Stimulated activated CD8-positive, alpha-beta memory T cell treated with anti-CD3 and anti-CD28 coated beads, Interleukin-15, amount 100 ng/mL, for 1 hour (primary cell): Measurements from ENCODE around the gene FOXC2.
"Not testable (repeated sequence)": the region's sequence is repeated elsewhere in the genome, so short reads cannot be mapped to it uniquely, and the experiment has no call there.

ENCODE experiments used
- DNase-seq: peaks from one replicate; pipeline ENCODE4 v3.0.0-alpha.2; 2020; ENCODE audit warnings: low read depth

The FOXC2 gene

DNA sequence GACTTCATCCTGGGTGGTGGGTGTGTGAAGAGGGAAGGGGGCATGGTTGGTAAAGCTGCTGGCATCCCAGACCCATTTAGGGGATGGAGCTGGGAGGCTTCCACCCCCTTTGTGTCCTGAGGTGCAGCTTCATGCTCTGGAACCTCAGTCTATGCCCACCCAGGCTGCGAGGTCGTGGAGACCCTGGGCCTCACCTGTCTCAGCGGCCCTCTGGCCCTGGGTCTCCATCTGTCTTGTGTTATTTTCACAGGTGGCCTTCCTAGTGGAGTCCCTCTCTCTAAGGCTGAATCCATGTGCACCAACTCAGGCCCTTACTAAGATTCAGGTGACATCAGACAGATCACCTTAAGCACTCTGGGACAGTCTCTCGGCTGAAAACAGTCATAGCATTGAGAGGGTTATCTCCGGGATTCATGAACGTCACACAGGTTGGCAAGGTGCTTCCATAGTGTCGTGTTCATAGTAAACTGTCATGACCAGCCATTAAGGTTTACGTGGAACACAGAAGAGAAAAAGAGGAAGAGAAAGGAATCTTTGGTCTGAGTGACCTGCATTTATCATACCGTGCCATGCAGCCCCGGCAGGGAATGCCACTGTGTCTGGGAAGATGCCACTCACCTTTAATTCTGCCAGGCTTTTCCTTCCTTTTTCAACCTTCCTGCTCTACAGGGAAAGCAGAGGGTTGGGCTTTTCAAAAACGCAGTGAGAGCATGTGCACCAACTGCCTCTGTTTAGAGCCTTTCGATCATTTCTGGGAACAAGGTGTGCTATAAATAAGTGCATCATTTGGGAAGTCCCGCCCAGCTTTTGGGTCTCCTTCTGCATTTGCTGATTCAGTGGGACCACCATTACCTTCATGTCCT is 7.2 kb downstream of the FOXC2 start:
- no peak for DNase-seq

DNA sequence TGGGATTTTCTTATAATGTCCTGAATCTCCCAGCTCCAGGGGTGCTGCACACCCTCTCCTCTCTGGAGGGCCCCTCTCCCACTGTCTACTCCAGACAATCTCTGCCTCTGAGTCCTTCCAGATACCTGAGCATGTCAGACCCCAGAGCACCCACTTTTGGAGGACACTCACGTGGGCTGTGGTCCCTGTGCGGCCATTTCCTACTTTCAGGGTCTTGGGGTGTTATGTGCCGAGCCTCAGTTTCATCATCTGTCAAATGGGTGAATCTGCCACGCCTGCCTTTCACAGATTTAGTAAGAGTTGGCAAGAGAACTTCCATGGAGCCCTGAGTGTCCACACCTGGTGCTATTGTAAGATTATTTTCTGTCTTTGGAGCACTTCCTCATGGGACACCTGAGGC is 8.0 kb downstream of the FOXC2 start:
- no peak for DNase-seq

DNA sequence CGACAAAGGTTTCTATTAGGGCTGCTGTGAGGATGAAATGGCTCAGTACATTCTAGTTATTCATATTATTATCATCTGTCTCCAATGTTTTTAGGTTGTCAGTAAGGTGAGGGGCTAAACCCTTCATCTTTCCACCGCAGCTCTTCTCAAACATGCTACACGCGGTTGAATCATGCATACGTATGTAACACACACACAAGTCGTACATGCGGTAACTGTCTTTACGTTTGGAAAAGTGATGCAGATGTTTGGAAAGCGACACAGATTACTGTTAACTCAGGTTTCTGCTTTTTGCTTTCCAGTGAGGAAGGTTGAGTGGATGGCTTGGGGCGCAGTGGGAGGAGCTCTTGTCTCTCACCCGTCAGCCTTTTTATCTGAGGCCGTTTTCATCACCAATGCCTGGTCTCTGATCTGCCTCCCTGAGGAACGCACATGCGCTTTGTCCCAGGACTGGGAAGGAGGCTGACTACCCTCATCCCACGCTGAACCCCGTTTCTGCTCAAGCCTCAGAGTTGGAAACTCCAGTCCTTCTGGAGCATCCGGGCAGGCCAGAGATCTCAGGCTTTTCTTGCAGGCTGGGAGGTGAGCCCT is 8.6 kb downstream of the FOXC2 start:
- DNase-seq, result no peak

DNA sequence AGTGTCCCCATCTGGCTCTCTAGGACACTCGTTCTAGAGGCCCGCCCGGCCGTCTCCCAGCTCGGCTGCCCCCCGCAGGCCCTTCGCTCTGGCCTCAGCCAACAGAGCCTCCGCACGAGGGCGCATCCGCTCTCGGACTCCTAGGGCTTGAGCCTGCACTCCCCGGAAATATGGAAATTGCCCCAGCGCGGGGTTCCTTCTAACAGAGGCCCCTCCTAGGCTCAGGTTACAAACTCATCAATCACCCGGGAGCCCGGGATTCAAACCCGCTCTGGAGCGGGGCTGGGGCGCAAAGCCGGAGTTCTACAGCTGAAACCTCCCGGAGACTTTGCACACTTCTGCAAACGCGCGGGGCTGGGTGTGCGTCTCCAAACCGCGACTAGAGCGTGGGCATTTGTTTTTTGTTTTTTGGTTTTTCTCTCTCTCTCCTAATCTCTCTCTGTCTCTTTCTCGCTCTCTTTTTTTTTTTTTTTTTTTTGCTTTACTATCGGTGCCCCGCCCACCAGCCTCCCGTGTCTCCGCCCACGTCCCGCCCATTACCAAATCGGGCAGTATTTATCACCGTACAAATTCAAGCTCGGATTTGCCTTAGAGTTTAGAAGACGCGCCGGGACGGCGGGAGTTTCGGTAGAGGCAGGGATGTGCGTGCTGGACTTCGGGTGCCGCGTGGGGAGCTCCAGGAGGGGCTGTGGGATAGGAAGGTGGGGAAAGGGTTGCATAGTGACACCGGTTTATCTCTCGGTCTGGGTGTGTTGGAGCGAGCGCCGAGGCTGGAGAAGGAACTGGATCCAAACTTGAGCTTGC is 9.3 kb downstream of the FOXC2 start:
- no peak for DNase-seq

GRCh38 chr16:86576591-86577313 is 10.1 kb downstream of the FOXC2 start:
- no peak for DNase-seq

GRCh38 chr16:86577314-86577971 is 10.8 kb downstream of the FOXC2 start:
- no peak for DNase-seq

GRCh38 chr16:86578061-86578599 is 11.5 kb downstream of the FOXC2 start, which contains the start of gene FOXL1:
FOXL1 (plus strand) TSS chr16:86578549; CDS start chr16:86578724, 175 bp downstream.
- no peak for DNase-seq

- DNase-seq, result no peak
Observed at GRCh38 chr16:86578611-86579267, 12.1 kb downstream of the FOXC2 start.

GRCh38 chr16:86579268-86580062 is 12.8 kb downstream of the FOXC2 start:
- no peak for DNase-seq

GRCh38 chr16:86580063-86580790 is 13.6 kb downstream of the FOXC2 start:
- no peak for DNase-seq

- DNase-seq, result no peak
Observed at GRCh38 chr16:86580791-86581170, 14.2 kb downstream of the FOXC2 start.

GRCh38 chr16:86581458-86581857 is 14.8 kb downstream of the FOXC2 start:
- no peak for DNase-seq

GRCh38 chr16:86584071-86584685 is 17.5 kb downstream of the FOXC2 start:
- no peak for DNase-seq

DNA sequence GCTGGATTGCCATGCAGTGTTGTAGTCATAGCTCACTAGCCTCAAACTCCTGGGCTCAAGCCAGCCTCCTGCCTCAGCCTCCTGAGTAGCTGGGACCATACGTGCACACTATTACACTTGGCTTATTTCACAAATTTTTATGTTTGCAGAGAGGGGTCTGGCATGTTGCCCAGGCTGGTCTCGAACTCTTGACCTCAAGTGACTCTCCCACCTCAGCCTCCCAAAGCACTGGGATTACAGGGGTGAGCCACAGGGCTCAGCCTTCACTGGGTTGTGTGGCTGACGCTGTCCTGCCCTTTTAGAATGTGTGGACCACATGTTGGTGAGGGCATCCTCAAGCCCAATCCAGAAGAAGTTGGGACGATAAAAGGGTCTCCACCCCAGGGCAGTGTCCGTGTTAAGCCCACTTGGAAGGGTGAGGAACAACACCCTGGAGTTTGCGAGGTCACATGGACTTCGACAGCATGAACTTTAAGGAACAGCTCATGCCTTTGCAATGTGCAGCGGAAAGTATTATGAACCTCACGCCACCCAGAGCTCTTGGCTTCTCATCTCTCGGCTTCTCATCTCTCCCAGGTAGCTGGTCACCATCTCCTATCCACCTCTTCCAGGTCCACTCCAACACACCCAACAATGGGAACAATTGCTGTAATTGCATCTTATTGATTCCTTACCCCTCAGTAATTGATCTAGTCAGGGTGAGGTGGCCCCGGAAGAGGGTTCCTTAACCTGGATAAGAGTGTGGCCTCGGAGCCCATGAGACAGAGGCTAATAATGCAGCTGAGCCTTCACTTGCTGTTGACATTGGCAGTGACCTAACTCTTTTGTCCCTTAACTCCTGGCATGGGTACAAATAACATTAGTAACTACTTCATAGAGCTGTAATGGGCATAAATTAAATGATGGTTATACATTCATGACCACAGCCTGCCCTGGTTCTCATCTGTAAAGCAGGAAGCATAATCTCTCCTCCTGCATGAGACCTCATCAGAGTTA is 18.4 kb downstream of the FOXC2 start:
- no peak for DNase-seq

GRCh38 chr16:86585821-86586611 is 19.4 kb downstream of the FOXC2 start:
- DNase-seq, result no peak

DNA sequence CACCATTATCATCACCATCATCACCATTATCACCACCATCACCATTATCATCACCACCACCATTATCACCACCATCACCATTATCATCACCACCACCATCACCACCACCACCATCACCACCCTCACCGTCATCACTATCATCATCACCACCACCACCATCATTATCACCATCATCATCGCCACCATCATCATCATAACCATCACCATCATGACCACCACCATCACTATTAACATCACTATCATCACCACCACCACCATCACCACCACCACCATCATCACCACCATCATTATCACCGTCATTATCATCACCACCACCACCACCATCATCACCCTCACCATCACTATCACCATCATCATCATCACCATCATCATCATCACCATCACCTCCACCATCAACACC is 20.9 kb downstream of the FOXC2 start:
- no peak for DNase-seq

- not testable (repeated sequence) for DNase-seq
Observed at GRCh38 chr16:86587955-86588354, 21.3 kb downstream of the FOXC2 start.
